ENCODE results near the gene SLC2A4. TPM values are rescaled to one million over a fixed set of nuclear protein-coding genes. Genes with fewer than 3 reads are reported as not detected.

The SLC2A4 gene
- total RNA-seq, 1 donor from 2014 or later: 34.4 TPM

DNA sequence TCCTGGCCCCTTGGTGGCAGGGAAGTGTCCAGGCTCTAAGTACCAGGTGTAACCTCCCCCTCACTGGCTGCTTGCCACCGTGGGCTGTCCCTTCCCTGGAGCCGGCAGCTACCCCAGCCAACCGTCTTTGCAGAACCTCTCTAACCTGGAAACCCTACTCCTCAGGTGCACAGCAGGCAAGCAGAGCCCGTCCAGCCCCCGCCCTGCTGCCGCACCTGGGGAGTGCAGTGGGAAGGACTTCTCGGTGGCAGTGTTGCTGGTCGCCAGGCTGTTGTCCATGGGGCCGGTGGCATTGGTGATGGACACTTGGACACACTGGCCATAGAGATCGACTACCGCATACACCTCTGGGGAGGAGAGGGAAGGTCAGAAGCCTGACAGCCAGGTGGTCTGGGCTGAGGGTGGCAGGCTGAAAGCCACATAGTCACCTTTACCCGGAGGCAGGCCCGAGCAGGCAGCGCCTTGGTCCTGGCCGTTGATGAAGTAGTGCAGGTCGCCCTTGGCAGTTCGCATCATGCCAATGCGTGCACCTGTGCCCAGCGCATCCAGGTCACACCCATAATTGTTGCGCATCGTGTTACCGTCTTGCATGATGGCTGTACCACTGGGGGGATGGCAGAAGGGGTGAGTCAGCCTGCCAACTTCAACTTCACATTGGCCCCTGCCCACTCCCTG, 41.1 kb downstream of the SLC2A4 start:
- Histone ChIP-seq H3K27me3 (ENCODE audit: control insufficient read depth in 3 of 3, insufficient read depth in 3 of 3, low read length in 3 of 3) (no peaks in the 10 kb centered on the region), H3K9me3 (ENCODE audit: control insufficient read depth in 3 of 3, low read length in 3 of 3) (no peaks in the 10 kb centered on the region), H3K4me3 (ENCODE audit: low read length in 3 of 3) (no peak overlapping the region), H3K4me1 (ENCODE audit: control insufficient read depth in 3 of 3, insufficient read depth in 3 of 3, low read length in 3 of 3) (peaks cover 3 to 5% (median 4%) of the 10 kb centered on the region in 3 donors), H3K9ac (ENCODE audit: low read depth in 1 of 3, low read length in 3 of 3) (no peak overlapping the region), H3K27ac (ENCODE audit: low read depth, low read length) (no peak overlapping the region), H3K36me3 (ENCODE audit: control insufficient read depth in 3 of 3, insufficient read depth in 3 of 3, low read length in 3 of 3) (peaks cover 76 to 84% (median 80%) of the 10 kb centered on the region in 3 donors)

GRCh38 chr17:7323731-7324437, 42.4 kb downstream of the SLC2A4 start:
- peaks cover 64 to 72% (median 68%) of the 10 kb centered on the region in 3 donors for H3K36me3 ChIP-seq (ENCODE audit: control insufficient read depth in 3 of 3, insufficient read depth in 3 of 3, low read length in 3 of 3)

DNA sequence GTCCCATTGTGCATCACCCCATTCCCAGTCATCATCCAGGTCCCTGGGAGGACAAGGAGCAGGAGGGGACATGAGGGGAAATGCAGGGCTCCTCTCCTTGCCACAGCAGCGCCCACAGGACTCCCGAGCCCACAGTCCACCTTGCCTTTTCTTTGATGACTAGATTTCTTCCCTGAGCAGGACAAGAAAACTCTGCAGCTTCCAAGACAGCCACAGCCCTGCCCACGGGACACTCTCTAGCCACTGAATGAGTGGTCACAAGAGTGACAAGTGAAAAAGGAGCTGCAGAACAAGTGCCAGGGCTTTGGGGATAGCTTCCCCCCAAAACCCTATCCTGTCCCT, 42.9 kb downstream of the SLC2A4 start:
- no peaks in the 10 kb centered on the region for H3K9me3 ChIP-seq (ENCODE audit: control insufficient read depth in 3 of 3, low read length in 3 of 3)
- no peak overlapping the region for H3K27ac ChIP-seq (ENCODE audit: low read depth, low read length)
- H3K36me3 ChIP-seq (ENCODE audit: control insufficient read depth in 3 of 3, insufficient read depth in 3 of 3, low read length in 3 of 3): peaks cover 61 to 69% (median 65%) of the 10 kb centered on the region in 3 donors
- H3K4me3 ChIP-seq (ENCODE audit: low read length in 3 of 3): no peak overlapping the region
- H3K4me1 ChIP-seq (ENCODE audit: control insufficient read depth in 3 of 3, insufficient read depth in 3 of 3, low read length in 3 of 3): peaks cover 14 to 17% (median 17%) of the 10 kb centered on the region in 3 donors
- no peaks in the 10 kb centered on the region for H3K27me3 ChIP-seq (ENCODE audit: control insufficient read depth in 3 of 3, insufficient read depth in 3 of 3, low read length in 3 of 3)
- no peak overlapping the region for H3K9ac ChIP-seq (ENCODE audit: low read depth in 1 of 3, low read length in 3 of 3)

More at GRCh38 chr17:7323731-7324437, 42.4 kb downstream of the SLC2A4 start:
- no peaks in the 10 kb centered on the region for H3K27me3 ChIP-seq (ENCODE audit: control insufficient read depth in 3 of 3, insufficient read depth in 3 of 3, low read length in 3 of 3)
- no peaks in the 10 kb centered on the region for H3K9me3 ChIP-seq (ENCODE audit: control insufficient read depth in 3 of 3, low read length in 3 of 3)
- H3K27ac ChIP-seq (ENCODE audit: low read depth, low read length): no peak overlapping the region
- no peak overlapping the region for H3K9ac ChIP-seq (ENCODE audit: low read depth in 1 of 3, low read length in 3 of 3)
- peaks cover 14 to 17% (median 16%) of the 10 kb centered on the region in 3 donors for H3K4me1 ChIP-seq (ENCODE audit: control insufficient read depth in 3 of 3, insufficient read depth in 3 of 3, low read length in 3 of 3)
- no peak overlapping the region for H3K4me3 ChIP-seq (ENCODE audit: low read length in 3 of 3)

DNA sequence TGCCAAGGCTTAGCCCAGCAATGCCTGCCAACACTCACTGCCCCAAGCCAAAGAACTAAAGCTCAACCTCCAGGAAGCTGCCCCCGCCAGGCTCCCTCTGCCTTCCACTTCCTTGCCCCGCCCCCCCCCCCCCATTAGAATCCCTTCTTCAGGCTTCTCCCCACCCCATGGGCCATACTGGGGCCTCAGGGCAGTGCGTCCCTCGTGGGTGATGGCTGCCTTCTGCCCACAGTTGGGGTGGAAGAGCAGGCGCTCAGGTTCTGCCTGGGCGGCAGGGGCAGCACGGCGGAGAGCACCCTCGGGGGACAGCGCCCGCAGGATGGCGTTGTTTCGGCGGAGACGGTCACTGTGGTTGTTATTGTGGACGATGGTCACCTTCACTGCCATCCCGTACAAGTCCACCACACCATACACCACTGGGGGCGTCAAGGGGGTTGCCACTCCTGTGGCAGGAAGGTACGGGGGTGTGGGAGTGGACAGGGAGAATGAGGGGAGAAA, 43.6 kb downstream of the SLC2A4 start:
- H3K4me3 ChIP-seq (ENCODE audit: low read length in 3 of 3): no peak overlapping the region
- H3K36me3 ChIP-seq (ENCODE audit: control insufficient read depth in 3 of 3, insufficient read depth in 3 of 3, low read length in 3 of 3): peaks cover 61 to 68% (median 63%) of the 10 kb centered on the region in 3 donors
- H3K9ac ChIP-seq (ENCODE audit: low read depth in 1 of 3, low read length in 3 of 3): no peak overlapping the region
- no peak overlapping the region for H3K27ac ChIP-seq (ENCODE audit: low read depth, low read length)
- H3K27me3 ChIP-seq (ENCODE audit: control insufficient read depth in 3 of 3, insufficient read depth in 3 of 3, low read length in 3 of 3): no peaks in the 10 kb centered on the region
- H3K4me1 ChIP-seq (ENCODE audit: control insufficient read depth in 3 of 3, insufficient read depth in 3 of 3, low read length in 3 of 3): peaks cover 19 to 22% (median 21%) of the 10 kb centered on the region in 3 donors
- no peaks in the 10 kb centered on the region for H3K9me3 ChIP-seq (ENCODE audit: control insufficient read depth in 3 of 3, low read length in 3 of 3)

- Histone ChIP-seq H3K27me3 (ENCODE audit: control insufficient read depth in 3 of 3, insufficient read depth in 3 of 3, low read length in 3 of 3) (no peaks in the 10 kb centered on the region), H3K4me3 (ENCODE audit: low read length in 3 of 3) (no peak overlapping the region), H3K9me3 (ENCODE audit: control insufficient read depth in 3 of 3, low read length in 3 of 3) (no peaks in the 10 kb centered on the region), H3K27ac (ENCODE audit: low read depth, low read length) (no peak overlapping the region), H3K9ac (ENCODE audit: low read depth in 1 of 3, low read length in 3 of 3) (no peak overlapping the region), H3K4me1 (ENCODE audit: control insufficient read depth in 3 of 3, insufficient read depth in 3 of 3, low read length in 3 of 3) (peaks cover 25 to 29% (median 27%) of the 10 kb centered on the region in 3 donors), H3K36me3 (ENCODE audit: control insufficient read depth in 3 of 3, insufficient read depth in 3 of 3, low read length in 3 of 3) (peaks cover 51 to 57% (median 52%) of the 10 kb centered on the region in 3 donors)
Observed at GRCh38 chr17:7326186-7326585, 44.7 kb downstream of the SLC2A4 start.

DNA sequence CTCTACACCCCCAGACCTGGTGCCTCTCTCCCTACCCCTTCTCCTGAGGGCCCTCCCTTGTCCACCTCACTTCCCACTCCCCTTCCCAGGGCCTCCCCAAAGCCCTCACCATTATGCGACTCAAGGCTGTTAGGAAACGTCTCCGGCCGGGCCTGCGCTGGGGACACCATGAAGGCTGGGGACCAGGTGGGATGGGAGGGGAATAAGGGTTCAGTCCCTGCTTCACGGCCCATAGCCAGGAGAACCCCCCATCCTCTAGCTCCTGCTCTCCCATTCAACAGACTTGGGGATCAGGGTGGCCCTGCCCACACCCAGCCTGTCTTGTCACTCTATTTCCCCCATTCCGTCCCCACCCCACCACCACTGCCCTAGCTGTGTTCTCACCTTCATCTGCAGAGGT, 45.5 kb downstream of the SLC2A4 start:
- H3K27ac ChIP-seq (ENCODE audit: low read depth, low read length): no peak overlapping the region
- no peaks in the 10 kb centered on the region for H3K9me3 ChIP-seq (ENCODE audit: control insufficient read depth in 3 of 3, low read length in 3 of 3)
- no peak overlapping the region for H3K4me3 ChIP-seq (ENCODE audit: low read length in 3 of 3)
- H3K36me3 ChIP-seq (ENCODE audit: control insufficient read depth in 3 of 3, insufficient read depth in 3 of 3, low read length in 3 of 3): peaks cover 42 to 48% (median 43%) of the 10 kb centered on the region in 3 donors
- H3K4me1 ChIP-seq (ENCODE audit: control insufficient read depth in 3 of 3, insufficient read depth in 3 of 3, low read length in 3 of 3): peaks cover 25 to 29% (median 27%) of the 10 kb centered on the region in 3 donors
- no peak overlapping the region for H3K9ac ChIP-seq (ENCODE audit: low read depth in 1 of 3, low read length in 3 of 3)
- H3K27me3 ChIP-seq (ENCODE audit: control insufficient read depth in 3 of 3, insufficient read depth in 3 of 3, low read length in 3 of 3): peaks cover 0 to 3% (median 0%) of the 10 kb centered on the region in 3 donors

- Histone ChIP-seq H3K4me1 (ENCODE audit: control insufficient read depth in 3 of 3, insufficient read depth in 3 of 3, low read length in 3 of 3) (peaks cover 25 to 29% (median 27%) of the 10 kb centered on the region in 3 donors), H3K9me3 (ENCODE audit: control insufficient read depth in 3 of 3, low read length in 3 of 3) (no peaks in the 10 kb centered on the region), H3K4me3 (ENCODE audit: low read length in 3 of 3) (no peak overlapping the region), H3K9ac (ENCODE audit: low read depth in 1 of 3, low read length in 3 of 3) (peak overlapping the region in 1 of 3 donors; percentile 33), H3K36me3 (ENCODE audit: control insufficient read depth in 3 of 3, insufficient read depth in 3 of 3, low read length in 3 of 3) (peaks cover 38 to 43% (median 39%) of the 10 kb centered on the region in 3 donors), H3K27ac (ENCODE audit: low read depth, low read length) (no peak overlapping the region), H3K27me3 (ENCODE audit: control insufficient read depth in 3 of 3, insufficient read depth in 3 of 3, low read length in 3 of 3) (peaks cover 0 to 8% (median 0%) of the 10 kb centered on the region in 3 donors)
Observed at GRCh38 chr17:7327501-7327900, 46.0 kb downstream of the SLC2A4 start.

DNA sequence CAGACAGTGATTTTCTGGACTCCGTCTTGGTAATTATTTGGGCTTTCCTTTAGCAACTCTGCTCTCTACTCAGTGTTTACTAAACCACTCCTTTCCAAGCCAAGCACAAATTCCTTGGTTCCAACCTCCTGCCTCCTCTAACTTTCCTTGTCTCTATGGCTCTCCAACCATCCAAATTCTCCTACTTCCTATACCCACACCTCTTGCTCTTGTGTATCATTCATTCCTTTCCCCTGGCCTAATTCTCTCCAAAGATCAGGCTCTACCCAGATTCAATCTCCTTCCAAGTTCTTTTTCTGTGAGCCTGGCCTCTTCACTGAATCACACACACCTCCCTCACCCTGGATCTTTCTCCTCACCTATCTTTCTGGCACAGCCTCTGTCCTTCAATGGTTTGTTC, 46.5 kb downstream of the SLC2A4 start:
- H3K4me1 ChIP-seq (ENCODE audit: control insufficient read depth in 3 of 3, insufficient read depth in 3 of 3, low read length in 3 of 3): peaks cover 25 to 29% (median 27%) of the 10 kb centered on the region in 3 donors
- H3K36me3 ChIP-seq (ENCODE audit: control insufficient read depth in 3 of 3, insufficient read depth in 3 of 3, low read length in 3 of 3): peaks cover 33 to 38% (median 34%) of the 10 kb centered on the region in 3 donors
- no peak overlapping the region for H3K27ac ChIP-seq (ENCODE audit: low read depth, low read length)
- peaks cover 0 to 8% (median 0%) of the 10 kb centered on the region in 3 donors for H3K27me3 ChIP-seq (ENCODE audit: control insufficient read depth in 3 of 3, insufficient read depth in 3 of 3, low read length in 3 of 3)
- no peaks in the 10 kb centered on the region for H3K9me3 ChIP-seq (ENCODE audit: control insufficient read depth in 3 of 3, low read length in 3 of 3)
- H3K9ac ChIP-seq (ENCODE audit: low read depth in 1 of 3, low read length in 3 of 3): peak overlapping the region in 2 of 3 donors; percentile 91 to 93
- H3K4me3 ChIP-seq (ENCODE audit: low read length in 3 of 3): peak overlapping the region; percentile 97 to 100 (median 99)

GRCh38 chr17:7328840-7329373, 47.4 kb downstream of the SLC2A4 start, which contains the start of gene NEURL4:
TSS of gene NEURL4 (minus strand) at chr17:7329335. CDS start at chr17:7329312, 23 bp downstream.
- H3K9me3 ChIP-seq (ENCODE audit: control insufficient read depth in 3 of 3, low read length in 3 of 3): no peaks in the 10 kb centered on the region
- H3K4me3 ChIP-seq (ENCODE audit: low read length in 3 of 3): peak within 1 kb of the TSS; percentile 97 to 100 (median 99)
- H3K4me1 ChIP-seq (ENCODE audit: control insufficient read depth in 3 of 3, insufficient read depth in 3 of 3, low read length in 3 of 3): peaks cover 25 to 29% (median 27%) of the 10 kb centered on the region in 3 donors
- peaks cover 24 to 29% (median 25%) of the 10 kb centered on the region in 3 donors for H3K36me3 ChIP-seq (ENCODE audit: control insufficient read depth in 3 of 3, insufficient read depth in 3 of 3, low read length in 3 of 3)
- H3K27ac ChIP-seq (ENCODE audit: low read depth, low read length): peak within 1 kb of the TSS; percentile 88
- peaks cover 0 to 10% (median 0%) of the 10 kb centered on the region in 3 donors for H3K27me3 ChIP-seq (ENCODE audit: control insufficient read depth in 3 of 3, insufficient read depth in 3 of 3, low read length in 3 of 3)
- peak within 1 kb of the TSS; percentile 91 to 95 (median 93) for H3K9ac ChIP-seq (ENCODE audit: low read depth in 1 of 3, low read length in 3 of 3)

All from skeletal muscle tissue (tissue), 4 donors.